Endothelial cell of umbilical vein (primary cell): ENCODE measurements around the gene ATP6V1D. TPM values are rescaled to one million over a fixed set of nuclear protein-coding genes. Genes with fewer than 3 reads are reported as not detected.

Experiments used
- BruUV-seq: library from RNA; stranded (reverse); fragments of 400-500 nt; replicated peaks from 2 replicates; lab custom pipeline; 2021; lab: Mats Ljungman, UMichigan
- CTCF ChIA-PET: fragments of 300-600, 350-600 bp; sonication (Branson Sonifier 250); formaldehyde crosslinking; loops from one replicate; lab custom pipeline; 2021; ENCODE audit warnings: antibody characterized with exemption, inconsistent platforms; lab: Charles Lee
- POLR2A ChIA-PET: fragments of 300-600, 350-600 bp; sonication (Branson Sonifier 250); formaldehyde crosslinking; loops from one replicate; lab custom pipeline; 2021; ENCODE audit warnings: antibody characterized with exemption, inconsistent platforms; lab: Charles Lee
- DNase-seq: peaks from one replicate; pipeline ENCODE4 v3.0.0-alpha.2; 2011; ENCODE audit warnings: low read depth, low spot score
- FAIRE-seq: peaks from 2 replicates; lab custom pipeline; 2011; peaks lifted over from hg19 to GRCh38; lab: Jason Lieb, UNC
- H2AFZ ChIP-seq: 2 replicates; pipeline ENCODE4 v1.6.0; 2012; ENCODE audit warnings: low read depth, low read length, control low read depth, inconsistent platforms
- H3K27ac ChIP-seq: 2 replicates; pipeline ENCODE4 v1.5.1; 2011; ENCODE audit warnings: low read depth, mild to moderate bottlenecking, control low read depth, low read length, moderate library complexity; ENCODE audit not compliant: insufficient read depth
- H3K27me3 ChIP-seq, 2 experiments: 2 replicates each; pipeline versions ENCODE4 v1.6.0 to v1.6.1; 2011; ENCODE audit warnings: low read length in 2 of 2, mixed read lengths in 1 of 2; ENCODE audit not compliant: control insufficient read depth in 2 of 2, insufficient read depth in 2 of 2
- H3K36me3 ChIP-seq, 2 experiments: 2 replicates in 1 of 2; 3 replicates in 1 of 2; pipeline ENCODE4 v1.5.1; 2011; ENCODE audit warnings: low read length in 2 of 2, mild to moderate bottlenecking in 1 of 2, moderate library complexity in 1 of 2; ENCODE audit not compliant: control insufficient read depth in 2 of 2, insufficient read depth in 2 of 2; ENCODE audit errors: extremely low read depth in 1 of 2
- H3K4me1 ChIP-seq: 3 replicates; pipeline ENCODE4 v1.5.1; 2011; ENCODE audit warnings: mild to moderate bottlenecking, low read length; ENCODE audit not compliant: control insufficient read depth, insufficient read depth; ENCODE audit errors: extremely low read depth
- H3K4me2 ChIP-seq: 2 replicates; pipeline ENCODE4 v1.6.1; 2011; ENCODE audit warnings: low read length, control low read depth, mixed read lengths; ENCODE audit not compliant: insufficient read depth
- H3K4me3 ChIP-seq, 3 experiments: fragments of 200-600 bp in 1 of 3; sonication (generic), shearing (Covaris generic) in 1 of 3; replicated peaks in 1 of 3; 2 replicates each; pipeline ENCODE4 v1.5.1; 2011 to 2016; ENCODE audit warnings: control low read depth in 3 of 3, low read length in 3 of 3, mild to moderate bottlenecking in 2 of 3, inconsistent platforms in 1 of 3, low read depth in 1 of 3, moderate library complexity in 1 of 3; ENCODE audit not compliant: insufficient read depth in 1 of 3
- H3K79me2 ChIP-seq: 2 replicates; pipeline ENCODE4 v1.6.0; 2012; ENCODE audit warnings: low read length, inconsistent platforms; ENCODE audit not compliant: control insufficient read depth, insufficient read depth
- H3K9ac ChIP-seq: replicated peaks from 2 replicates; pipeline ENCODE3; 2011; ENCODE audit warnings: low read length, control low read depth; ENCODE audit not compliant: insufficient read depth; ENCODE audit errors: extremely low read depth
- H3K9me1 ChIP-seq: replicated peaks from 3 replicates; pipeline ENCODE4 v1.6.0; 2011; ENCODE audit warnings: mild to moderate bottlenecking, low read length; ENCODE audit not compliant: control insufficient read depth, insufficient read depth; ENCODE audit errors: extremely low read depth
- H3K9me3 ChIP-seq: replicated peaks from 2 replicates; pipeline ENCODE4 v1.5.1; 2012; ENCODE audit warnings: low read length, inconsistent platforms; ENCODE audit not compliant: control insufficient read depth, insufficient read depth
- H4K20me1 ChIP-seq: replicated peaks from 2 replicates; pipeline ENCODE3; 2011; ENCODE audit warnings: mild to moderate bottlenecking, low read length; ENCODE audit not compliant: control insufficient read depth, insufficient read depth; ENCODE audit errors: extremely low read depth
- EZH2 ChIP-seq: IDR thresholded peaks from 2 replicates; pipeline ENCODE4 v1.6.1; 2012; ENCODE audit warnings: borderline replicate concordance, low read depth, mild to moderate bottlenecking, moderate library complexity, low read length, inconsistent platforms; ENCODE audit not compliant: severe bottlenecking
- FOS ChIP-seq: IDR thresholded peaks from 2 replicates; pipeline ENCODE4 v1.6.1; 2011; ENCODE audit warnings: mild to moderate bottlenecking, low read length, moderate library complexity, borderline replicate concordance; ENCODE audit not compliant: insufficient read depth
- GATA2 ChIP-seq: IDR thresholded peaks from 2 replicates; pipeline ENCODE4 v1.7.0; 2011; ENCODE audit warnings: low read depth, mild to moderate bottlenecking, moderate library complexity, mixed read lengths, low read length; ENCODE audit not compliant: insufficient read length, insufficient read depth
- JUN ChIP-seq: IDR thresholded peaks from 2 replicates; pipeline ENCODE4 v1.6.1; 2011; ENCODE audit warnings: borderline replicate concordance, low read depth; ENCODE audit not compliant: insufficient read length, insufficient read depth
- MYC ChIP-seq: IDR thresholded peaks from one replicate; pipeline ENCODE4 v1.6.1; 2011; ENCODE audit warnings: mild to moderate bottlenecking, low read depth, low read length
- POLR2A ChIP-seq: IDR thresholded peaks from 2 replicates; pipeline ENCODE4 v1.6.1; 2012; ENCODE audit warnings: low read depth, mild to moderate bottlenecking, control low read depth, low read length
- POLR2AphosphoS5 ChIP-seq: IDR thresholded peaks from 2 replicates; pipeline ENCODE4 v1.6.1; 2012; ENCODE audit warnings: low read depth, mild to moderate bottlenecking, control low read depth, low read length, moderate library complexity; ENCODE audit not compliant: insufficient read depth
- dilution Hi-C: fragments of 300-500 bp; cut with MboI; formaldehyde crosslinking; loops from one replicate; pipeline ENCODE4 v1.15.0; 2019; ENCODE audit warnings: low sequenced_read_pairs; ENCODE audit not compliant: extremely low pct_ligation_motif_present
- intact Hi-C: fragments of 100-400 bp; cut with micrococcal nuclease; formaldehyde crosslinking; loops from one replicate; pipeline ENCODE4 v1.10.0; 2022
- polyA plus RNA-seq, 4 experiments: library from polyadenylated mRNA; depleted of rRNA in 3 of 4; stranded (reverse) in 3 of 4; unstranded in 1 of 4; fragments of >200 nt; gene quantifications; 2 replicates each; pipeline versions ENCODE4 v1.2.1 to v1.2.3, GENCODE V29; 2011 to 2012; ENCODE audit warnings: missing spikeins in 1 of 4
- total RNA-seq: library from RNA; stranded (reverse); gene quantifications from 2 replicates; pipeline ENCODE4 v1.2.3, GENCODE V29; 2021
- TF ChIP-seq, protein P1 (sequence below), 2 donors: IDR thresholded peaks; 1 replicate in 1 of 2; 2 replicates in 1 of 2; pipeline ENCODE4 v1.5.1; 2011; ENCODE audit warnings: low read length in 2 of 2, mild to moderate bottlenecking in 2 of 2, moderate library complexity in 2 of 2, control low read depth in 1 of 2, inconsistent platforms in 1 of 2, low read depth in 1 of 2; ENCODE audit not compliant: insufficient read depth in 1 of 2; ENCODE audit errors: extremely low read depth in 1 of 2
- TF ChIP-seq, protein P2 (sequence below): IDR thresholded peaks from 2 replicates; pipeline ENCODE4 v1.6.1; 2011; ENCODE audit not compliant: insufficient read depth, insufficient read length

Gene ATP6V1D
- total and polyA plus RNA-seq, 2 donors (not counting 3 experiments of a cell fraction or from before 2014, with no cell fraction given), result 28.6 to 63.1 TPM

DNA sequence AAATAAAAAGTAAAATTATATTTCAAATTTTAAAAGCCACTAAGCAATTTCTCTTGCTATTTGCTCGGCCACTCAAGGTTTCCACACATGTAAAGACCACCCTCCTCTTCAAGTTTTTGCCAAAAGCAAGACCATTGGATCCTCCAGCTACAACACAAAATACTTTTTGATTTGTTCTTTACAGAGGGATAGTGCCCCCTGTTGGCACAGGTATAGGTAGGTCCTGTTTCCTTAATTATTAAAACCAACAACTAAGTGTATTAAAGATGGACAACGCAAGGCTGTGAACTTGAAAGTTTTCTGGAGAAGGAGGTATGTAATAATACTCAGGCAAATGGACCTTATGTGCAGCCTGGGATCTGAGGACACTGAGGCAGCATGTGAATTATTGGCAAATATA, 23.8 kb downstream of the ATP6V1D start:
- POLR2A ChIA-PET, result no interaction called here
- no peak for FAIRE-seq
- TF ChIP-seq, protein P1, sequence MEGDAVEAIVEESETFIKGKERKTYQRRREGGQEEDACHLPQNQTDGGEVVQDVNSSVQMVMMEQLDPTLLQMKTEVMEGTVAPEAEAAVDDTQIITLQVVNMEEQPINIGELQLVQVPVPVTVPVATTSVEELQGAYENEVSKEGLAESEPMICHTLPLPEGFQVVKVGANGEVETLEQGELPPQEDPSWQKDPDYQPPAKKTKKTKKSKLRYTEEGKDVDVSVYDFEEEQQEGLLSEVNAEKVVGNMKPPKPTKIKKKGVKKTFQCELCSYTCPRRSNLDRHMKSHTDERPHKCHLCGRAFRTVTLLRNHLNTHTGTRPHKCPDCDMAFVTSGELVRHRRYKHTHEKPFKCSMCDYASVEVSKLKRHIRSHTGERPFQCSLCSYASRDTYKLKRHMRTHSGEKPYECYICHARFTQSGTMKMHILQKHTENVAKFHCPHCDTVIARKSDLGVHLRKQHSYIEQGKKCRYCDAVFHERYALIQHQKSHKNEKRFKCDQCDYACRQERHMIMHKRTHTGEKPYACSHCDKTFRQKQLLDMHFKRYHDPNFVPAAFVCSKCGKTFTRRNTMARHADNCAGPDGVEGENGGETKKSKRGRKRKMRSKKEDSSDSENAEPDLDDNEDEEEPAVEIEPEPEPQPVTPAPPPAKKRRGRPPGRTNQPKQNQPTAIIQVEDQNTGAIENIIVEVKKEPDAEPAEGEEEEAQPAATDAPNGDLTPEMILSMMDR (IDR thresholded peaks at IDR 0.05; ENCODE audit: extremely low read depth in 1 of 2, insufficient read depth in 1 of 2, low read depth in 1 of 2, low read length in 2 of 2), result peak; percentile 19 to 38
- TF ChIP-seq JUN (no peak), POLR2A (no peak)
- no TSS peak for BruUV-seq
- Histone ChIP-seq H3K79me2 (no peaks in the 10 kb centered on the region), H3K9ac (no peak overlapping the region), H3K9me1 (no peaks in the 10 kb centered on the region), H3K27me3 (no peaks in the 10 kb centered on the region), H4K20me1 (no peaks in the 10 kb centered on the region), H3K4me2 (no peak overlapping the region), H3K36me3 (peaks cover 13 to 26% of the 10 kb centered on the region in 2 experiments), H3K4me1 (no peaks in the 10 kb centered on the region), H3K9me3 (no peaks in the 10 kb centered on the region), H3K4me3 (no peak overlapping the region), H2AFZ (no peak overlapping the region), H3K27ac (no peak overlapping the region)
- peak; percentile 19 for DNase-seq
- dilution Hi-C loops (no loop called here), intact Hi-C loops (loop anchor here (1.0 kb wide), 1 partner anchor 169 kb away; no protein-coding TSS in a partner anchor)
- CTCF ChIA-PET, result interaction anchor here (0.6 to 1.3 kb wide), 6 partner anchors 50 to 975 kb away, joined by 3 to 19 read pairs (median 4); partner anchors contain the start of gene PALS1

DNA sequence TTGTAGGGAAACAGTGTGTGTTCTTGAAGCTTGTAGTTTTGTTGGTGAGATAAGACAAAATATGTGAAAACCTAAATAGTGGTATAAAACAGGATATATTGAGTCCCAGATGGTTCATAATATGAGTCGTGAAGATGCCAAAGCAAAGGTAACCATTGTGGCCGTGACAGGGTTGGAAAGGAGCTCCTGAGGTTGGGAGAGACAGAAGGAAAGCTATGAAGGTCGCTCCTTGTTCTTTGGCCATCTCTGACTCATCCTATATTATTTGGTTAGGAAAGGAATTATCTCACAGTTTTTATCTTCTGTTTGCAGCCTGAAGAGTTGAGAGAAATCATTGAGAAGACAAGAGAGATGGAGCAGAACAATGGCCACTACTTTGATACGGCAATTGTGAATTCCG, 27.1 kb downstream of the ATP6V1D start:
- TF ChIP-seq MYC, result no peak
- TF ChIP-seq GATA2, result no peak
- no peak for TF ChIP-seq FOS
- no peak for TF ChIP-seq POLR2A
- no peak for TF ChIP-seq POLR2AphosphoS5
- TF ChIP-seq, protein P1 (IDR thresholded peaks at IDR 0.05; ENCODE audit: extremely low read depth in 1 of 2, insufficient read depth in 1 of 2, low read depth in 1 of 2, low read length in 2 of 2), result no peak
- TF ChIP-seq JUN, result no peak
- TF ChIP-seq, protein P2, sequence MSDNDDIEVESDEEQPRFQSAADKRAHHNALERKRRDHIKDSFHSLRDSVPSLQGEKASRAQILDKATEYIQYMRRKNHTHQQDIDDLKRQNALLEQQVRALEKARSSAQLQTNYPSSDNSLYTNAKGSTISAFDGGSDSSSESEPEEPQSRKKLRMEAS, result no peak
- TF ChIP-seq EZH2, result no peak
- Histone ChIP-seq H3K79me2 (no peaks in the 10 kb centered on the region), H2AFZ (no peak overlapping the region), H3K4me1 (no peaks in the 10 kb centered on the region), H3K4me3 (no peak overlapping the region), H3K9me1 (no peaks in the 10 kb centered on the region), H3K36me3 (peaks cover 10 to 17% of the 10 kb centered on the region in 2 experiments), H3K9me3 (no peaks in the 10 kb centered on the region), H4K20me1 (no peaks in the 10 kb centered on the region), H3K27ac (no peak overlapping the region), H3K27me3 (no peaks in the 10 kb centered on the region), H3K4me2 (no peak overlapping the region), H3K9ac (no peak overlapping the region)
- DNase-seq, result no peak
- intact Hi-C loops, result no loop called here
- CTCF ChIA-PET, result interaction anchor here (0.8 to 2.2 kb wide), 3 partner anchors 47 to 973 kb away, joined by 3 to 6 read pairs (median 5); no protein-coding TSS in a partner anchor
- dilution Hi-C loops, result no loop called here
- BruUV-seq, result no TSS peak
- FAIRE-seq, result no peak
- POLR2A ChIA-PET, result no interaction called here
